Neural progenitor cell (in vitro differentiated cells): ENCODE data around the gene POM121C. TPM values are rescaled to one million over a fixed set of nuclear protein-coding genes. Genes with fewer than 3 reads are reported as not detected.
"Not testable (repeated sequence)": the region's sequence is repeated elsewhere in the genome, so short reads cannot be mapped to it uniquely, and the experiment has no call there.

ENCODE experiments used
- DNase-seq: peaks from one replicate; pipeline ENCODE4 v3.0.0-alpha.2; 2016; ENCODE audit warnings: low spot score
- H2AFZ ChIP-seq: fragments of 200-600 bp; sonication (generic); replicated peaks from 2 replicates; pipeline ENCODE4 v1.6.1; 2016; ENCODE audit warnings: antibody characterized with exemption
- H3F3A ChIP-seq: fragments of 200-600 bp; sonication (generic); 2 replicates; pipeline ENCODE4 v1.6.1; 2016; ENCODE audit warnings: antibody characterized with exemption, low read depth
- H3K27ac ChIP-seq: fragments of 200-600 bp; sonication (generic); 2 replicates; pipeline ENCODE4 v1.5.1; 2016; ENCODE audit warnings: mild to moderate bottlenecking
- H3K27me3 ChIP-seq: fragments of 200-600 bp; sonication (generic); 2 replicates; pipeline ENCODE4 v1.6.1; 2016; ENCODE audit warnings: mild to moderate bottlenecking, moderate library complexity
- H3K36me3 ChIP-seq: fragments of 200-600 bp; sonication (generic); 2 replicates; pipeline ENCODE4 v1.5.1; 2016
- H3K4me1 ChIP-seq: fragments of 200-600 bp; sonication (generic); 2 replicates; pipeline ENCODE4 v1.6.1; 2016; ENCODE audit warnings: mixed run types
- H3K4me2 ChIP-seq: fragments of 200-600 bp; sonication (generic); 2 replicates; pipeline ENCODE4 v1.6.1; 2016
- H3K4me3 ChIP-seq: fragments of 200-600 bp; sonication (generic); 2 replicates; pipeline ENCODE4 v1.5.1; 2016
- H3K79me2 ChIP-seq: fragments of 200-600 bp; sonication (generic); 2 replicates; pipeline ENCODE4 v1.6.1; 2016; ENCODE audit warnings: low read depth
- H3K9ac ChIP-seq: fragments of 200-600 bp; sonication (generic); 2 replicates; pipeline ENCODE4 v1.6.1; 2016
- H3K9me3 ChIP-seq: fragments of 200-600 bp; sonication (generic); 2 replicates; pipeline ENCODE4 v1.5.1; 2016; ENCODE audit warnings: low read depth
- H4K20me1 ChIP-seq: fragments of 200-600 bp; sonication (generic); 2 replicates; pipeline ENCODE4 v1.6.1; 2016; ENCODE audit warnings: low read depth
- H3K27ac Mint-ChIP-seq: 3 replicates; pipeline ENCODE4 v1.8.0; 2021; ENCODE audit warnings: mixed read lengths
- H3K27me3 Mint-ChIP-seq: 2 replicates; pipeline ENCODE4 v1.8.0; 2022; ENCODE audit warnings: low read depth, mild to moderate bottlenecking, inconsistent platforms, moderate library complexity, mixed read lengths; ENCODE audit not compliant: insufficient read depth
- H3K36me3 Mint-ChIP-seq: 3 replicates; pipeline ENCODE4 v1.8.0; 2021; ENCODE audit warnings: mixed read lengths
- H3K4me1 Mint-ChIP-seq: 3 replicates; pipeline ENCODE4 v1.8.0; 2021; ENCODE audit warnings: mixed read lengths
- H3K4me3 Mint-ChIP-seq: 3 replicates; pipeline ENCODE4 v1.8.0; 2021; ENCODE audit warnings: mild to moderate bottlenecking, moderate library complexity, mixed read lengths
- H3K9me3 Mint-ChIP-seq: 3 replicates; pipeline ENCODE4 v1.8.0; 2020; ENCODE audit warnings: mixed read lengths
- total RNA-seq: library from RNA; depleted of rRNA; stranded (reverse); fragments of >200 nt; gene quantifications from 2 replicates; pipeline ENCODE4 v1.2.3, GENCODE V29; 2015; ENCODE audit warnings: low replicate concordance

Gene POM121C
- total RNA-seq, 1 donor from 2014 or later: 14.1 TPM

GRCh38 chr7:75421798-75422710 is 64.0 kb downstream of the POM121C start:
- H3K27me3 Mint-ChIP-seq, H4K20me1 ChIP-seq, H3K27ac ChIP-seq, H3K27ac Mint-ChIP-seq, H3F3A ChIP-seq, H3K4me3 ChIP-seq, H3K9ac ChIP-seq, H3K27me3 ChIP-seq, H3K36me3 ChIP-seq, H3K4me3 Mint-ChIP-seq, H3K4me1 Mint-ChIP-seq, H2AFZ ChIP-seq, H3K9me3 ChIP-seq, DNase-seq, H3K4me1 ChIP-seq, H3K9me3 Mint-ChIP-seq, H3K4me2 ChIP-seq, H3K79me2 ChIP-seq: not testable (repeated sequence)
- peaks cover 11% of the 10 kb centered on the region for H3K36me3 Mint-ChIP-seq

GRCh38 chr7:75420152-75420551 is 65.9 kb downstream of the POM121C start:
- H3K9me3 ChIP-seq, H3K9ac ChIP-seq, H3K4me3 Mint-ChIP-seq, H3K79me2 ChIP-seq, H3K4me2 ChIP-seq, H3K9me3 Mint-ChIP-seq, H3K4me1 Mint-ChIP-seq, H3K36me3 ChIP-seq, H3K27me3 Mint-ChIP-seq, H2AFZ ChIP-seq, H3K27ac Mint-ChIP-seq, H3K27me3 ChIP-seq, H3K27ac ChIP-seq, H3K4me1 ChIP-seq, H3F3A ChIP-seq, H3K4me3 ChIP-seq, DNase-seq, H4K20me1 ChIP-seq: not testable (repeated sequence)
- H3K36me3 Mint-ChIP-seq: peaks cover 11% of the 10 kb centered on the region

- H3K27me3 ChIP-seq, H3F3A ChIP-seq, H3K9me3 ChIP-seq, H3K27me3 Mint-ChIP-seq, H3K27ac ChIP-seq, H3K9ac ChIP-seq, H3K36me3 ChIP-seq, H3K4me1 Mint-ChIP-seq, H3K27ac Mint-ChIP-seq, H3K4me3 ChIP-seq, H3K9me3 Mint-ChIP-seq, H4K20me1 ChIP-seq, H3K4me2 ChIP-seq, H3K4me1 ChIP-seq, H2AFZ ChIP-seq, H3K79me2 ChIP-seq, DNase-seq, H3K4me3 Mint-ChIP-seq: not testable (repeated sequence)
- H3K36me3 Mint-ChIP-seq: peaks cover 11% of the 10 kb centered on the region
These were observed 66.4 kb downstream of the POM121C start for GRCh38 chr7:75419693-75420092.

GRCh38 chr7:75419210-75419609 is 66.9 kb downstream of the POM121C start:
- not testable (repeated sequence) for H3K4me2 ChIP-seq, H2AFZ ChIP-seq, H3K36me3 Mint-ChIP-seq, H3K9me3 Mint-ChIP-seq, H3F3A ChIP-seq, H3K4me3 ChIP-seq, H3K4me1 Mint-ChIP-seq, H4K20me1 ChIP-seq, H3K4me1 ChIP-seq, DNase-seq, H3K79me2 ChIP-seq, H3K9ac ChIP-seq, H3K4me3 Mint-ChIP-seq, H3K27ac ChIP-seq, H3K36me3 ChIP-seq, H3K9me3 ChIP-seq, H3K27me3 ChIP-seq, H3K27me3 Mint-ChIP-seq, H3K27ac Mint-ChIP-seq

GRCh38 chr7:75418292-75418858 is 67.7 kb downstream of the POM121C start:
- not testable (repeated sequence) for H3K4me3 Mint-ChIP-seq, H3K27me3 ChIP-seq, H3K36me3 ChIP-seq, H3K9me3 Mint-ChIP-seq, H3K4me1 Mint-ChIP-seq, H3K4me3 ChIP-seq, H4K20me1 ChIP-seq, H2AFZ ChIP-seq, H3K27ac Mint-ChIP-seq, H3K36me3 Mint-ChIP-seq, DNase-seq, H3K9me3 ChIP-seq, H3K9ac ChIP-seq, H3K27ac ChIP-seq, H3K79me2 ChIP-seq, H3K4me2 ChIP-seq, H3K27me3 Mint-ChIP-seq, H3F3A ChIP-seq, H3K4me1 ChIP-seq

- H3K36me3 ChIP-seq, H3K4me1 Mint-ChIP-seq: not testable (repeated sequence)
These were observed 69.3 kb downstream of the POM121C start for GRCh38 chr7:75416787-75417186.

GRCh38 chr7:75415829-75416373 is 70.2 kb downstream of the POM121C start:
- not testable (repeated sequence) for H3K9me3 Mint-ChIP-seq, H3K27me3 Mint-ChIP-seq, H3K9ac ChIP-seq, H3K27ac ChIP-seq, H3K36me3 Mint-ChIP-seq, H3K4me3 ChIP-seq, H3F3A ChIP-seq, H3K4me3 Mint-ChIP-seq, H3K27me3 ChIP-seq, H3K36me3 ChIP-seq, H3K4me1 Mint-ChIP-seq, H3K27ac Mint-ChIP-seq, H3K9me3 ChIP-seq, H3K4me1 ChIP-seq, H2AFZ ChIP-seq, H3K79me2 ChIP-seq, H4K20me1 ChIP-seq, DNase-seq, H3K4me2 ChIP-seq

More at GRCh38 chr7:75416787-75417186, 69.3 kb downstream of the POM121C start:
- not testable (repeated sequence) for H3K27ac Mint-ChIP-seq, H3K9ac ChIP-seq, H2AFZ ChIP-seq, H4K20me1 ChIP-seq, DNase-seq, H3K36me3 Mint-ChIP-seq, H3K27ac ChIP-seq, H3K9me3 Mint-ChIP-seq, H3K4me3 Mint-ChIP-seq, H3K4me2 ChIP-seq, H3K4me1 ChIP-seq, H3K79me2 ChIP-seq, H3K27me3 ChIP-seq, H3K4me3 ChIP-seq, H3F3A ChIP-seq, H3K27me3 Mint-ChIP-seq, H3K9me3 ChIP-seq

- not testable (repeated sequence) for H3F3A ChIP-seq, H3K4me1 ChIP-seq, H4K20me1 ChIP-seq, H3K36me3 Mint-ChIP-seq, H3K9me3 ChIP-seq, H3K27ac ChIP-seq, DNase-seq, H3K4me3 ChIP-seq, H2AFZ ChIP-seq, H3K27ac Mint-ChIP-seq, H3K9me3 Mint-ChIP-seq, H3K9ac ChIP-seq, H3K4me2 ChIP-seq, H3K27me3 Mint-ChIP-seq, H3K27me3 ChIP-seq, H3K79me2 ChIP-seq, H3K4me3 Mint-ChIP-seq, H3K4me1 Mint-ChIP-seq, H3K36me3 ChIP-seq
These were observed 70.7 kb downstream of the POM121C start for GRCh38 chr7:75415428-75415817.
